ENCODE data around the gene AXL. TPM values are rescaled to one million over a fixed set of nuclear protein-coding genes. Genes with fewer than 3 reads are reported as not detected.

Gene AXL
- total RNA-seq, 2 experiments from 2014 or later, result 0.36 to 0.50 TPM

GRCh38 chr19:41239363-41239762 lies 20.3 kb downstream of the AXL start:
- Mint-ChIP-seq H3K27me3 (no peaks in the 10 kb centered on the region), H3K9me3 (no peaks in the 10 kb centered on the region), H3K4me1 (ENCODE audit: low read depth) (no peaks in the 10 kb centered on the region), H3K4me3 (no peak overlapping the region), H3K36me3 (ENCODE audit: low read depth) (no peaks in the 10 kb centered on the region), H3K27ac (no peak overlapping the region)
- intact Hi-C loops (cut with micrococcal nuclease), result no loop called here
- no peak for TF ChIP-seq CTCF (IDR thresholded peaks at IDR 0.05)
- ATAC-seq, result no peak
- ChIA-PET CTCF (no interaction called here), POLR2A (no interaction called here)
- no peak for DNase-seq

- Mint-ChIP-seq H3K4me1 (ENCODE audit: low read depth) (no peaks in the 10 kb centered on the region), H3K27me3 (no peaks in the 10 kb centered on the region), H3K9me3 (no peaks in the 10 kb centered on the region), H3K27ac (no peak overlapping the region), H3K4me3 (no peak overlapping the region), H3K36me3 (ENCODE audit: low read depth) (no peaks in the 10 kb centered on the region)
- ATAC-seq, result no peak
- intact Hi-C loops (cut with micrococcal nuclease), result no loop called here
- POLR2A ChIA-PET, result no interaction called here
- CTCF ChIA-PET, result no interaction called here
- DNase-seq, result no peak
- TF ChIP-seq CTCF (IDR thresholded peaks at IDR 0.05), result no peak
Observed at GRCh38 chr19:41239961-41240574, 21.0 kb downstream of the AXL start.

GRCh38 chr19:41241859-41242258 lies 22.8 kb downstream of the AXL start:
- Mint-ChIP-seq H3K4me1 (ENCODE audit: low read depth) (no peaks in the 10 kb centered on the region), H3K9me3 (no peaks in the 10 kb centered on the region), H3K27me3 (no peaks in the 10 kb centered on the region), H3K27ac (no peak overlapping the region), H3K36me3 (ENCODE audit: low read depth) (no peaks in the 10 kb centered on the region), H3K4me3 (no peak overlapping the region)
- no peak for ATAC-seq
- no peak for DNase-seq
- TF ChIP-seq CTCF (IDR thresholded peaks at IDR 0.05), result no peak
- intact Hi-C loops (cut with micrococcal nuclease), result no loop called here
- ChIA-PET CTCF (no interaction called here), POLR2A (no interaction called here)

GRCh38 chr19:41244117-41244516 lies 25.1 kb downstream of the AXL start:
- no peak for TF ChIP-seq CTCF (IDR thresholded peaks at IDR 0.05)
- Mint-ChIP-seq H3K27me3 (no peaks in the 10 kb centered on the region), H3K27ac (no peak overlapping the region), H3K9me3 (no peaks in the 10 kb centered on the region), H3K36me3 (ENCODE audit: low read depth) (no peaks in the 10 kb centered on the region), H3K4me1 (ENCODE audit: low read depth) (no peaks in the 10 kb centered on the region), H3K4me3 (no peak overlapping the region)
- ATAC-seq, result no peak
- DNase-seq, result no peak
- ChIA-PET POLR2A (no interaction called here), CTCF (no interaction called here)
- intact Hi-C loops (cut with micrococcal nuclease), result no loop called here

- ATAC-seq, result no peak
- H3K36me3 Mint-ChIP-seq (ENCODE audit: low read depth), result no peaks in the 10 kb centered on the region
- DNase-seq, result no peak
- no peak overlapping the region for H3K4me3 Mint-ChIP-seq
- ChIA-PET CTCF (no interaction called here), POLR2A (no interaction called here)
- no peaks in the 10 kb centered on the region for H3K4me1 Mint-ChIP-seq (ENCODE audit: low read depth)
- no peaks in the 10 kb centered on the region for H3K9me3 Mint-ChIP-seq
- H3K27ac Mint-ChIP-seq, result no peak overlapping the region
- intact Hi-C loops (cut with micrococcal nuclease), result no loop called here
- TF ChIP-seq CTCF (IDR thresholded peaks at IDR 0.05), result no peak
- H3K27me3 Mint-ChIP-seq, result no peaks in the 10 kb centered on the region
Observed at GRCh38 chr19:41245843-41246242, 26.8 kb downstream of the AXL start.

Measured in activated CD8-positive, alpha-beta T cell treated with anti-CD3 and anti-CD28 coated beads for 36 hours (primary cell).